Erythroblast (primary cell): ENCODE measurements around the gene XYLT1.

Experiments
- GATA1 ChIP-seq: IDR thresholded peaks from 2 replicates; pipeline ENCODE4 v1.6.1; 2011; ENCODE audit warnings: low read depth, mild to moderate bottlenecking, control low read depth, low read length, moderate library complexity
- POLR2A ChIP-seq: IDR thresholded peaks from 2 replicates; pipeline ENCODE4 v1.6.1; 2011; ENCODE audit warnings: mild to moderate bottlenecking, low read length

DNA sequence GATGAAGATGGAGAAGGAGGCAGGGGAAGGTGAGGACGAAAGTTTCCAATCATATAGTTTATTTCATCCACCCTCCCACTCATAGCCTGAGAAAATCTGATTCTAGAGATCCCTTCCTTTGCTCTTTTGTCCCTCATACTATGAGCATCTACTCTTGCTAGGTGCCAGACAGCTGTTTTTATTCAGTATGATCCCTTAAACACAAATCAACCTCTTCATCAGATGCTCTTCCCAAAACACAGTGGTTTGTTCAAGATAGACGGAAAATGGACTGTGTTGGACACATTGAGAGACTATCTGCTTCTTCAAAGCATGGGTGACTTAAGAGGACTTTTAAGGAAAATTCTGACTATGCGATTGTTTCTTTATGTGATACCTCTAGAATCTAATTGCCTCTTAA, 49.4 kb upstream of the XYLT1 start:
- TF ChIP-seq POLR2A (no peak), GATA1 (no peak)
